ENCODE measurements around the gene MRPL46. TPM values are rescaled to one million over a fixed set of nuclear protein-coding genes. Genes with fewer than 3 reads are reported as not detected.

The MRPL46 gene
- total and polyA plus RNA-seq, 2 of the 4 experiments (the other 2 are of a cell fraction) = 14.2 to 24.2 TPM

- Histone ChIP-seq H3K9me1 (ENCODE audit: insufficient read depth, low read length) (0 out of 2 replicates have a peak, but pooled peaks cover 3% of the 10 kb centered on the region), H3K27me3 (ENCODE audit: control insufficient read depth, insufficient read depth, low read length) (peaks cover 8% of the 10 kb centered on the region), H3K4me1 (ENCODE audit: control insufficient read depth, insufficient read depth, low read length) (peaks cover 1% of the 10 kb centered on the region; the same call in 1 of the 2 replicates), H2AK5ac (ENCODE audit: low read depth, low read length) (no peak overlapping the region), H2BK15ac (ENCODE audit: low read depth, low read length) (no peak overlapping the region), H3K4me3 (ENCODE audit: insufficient read depth, low read depth, low read length) (no peak overlapping the region), H3K36me3 (ENCODE audit: control insufficient read depth, insufficient read depth, low read length) (no peaks in the 10 kb centered on the region), H3K27ac (ENCODE audit: insufficient read depth, low read length) (no peak overlapping the region), H3K4me2 (ENCODE audit: low read depth, low read length) (peak overlapping the region; percentile 89), H4K8ac (ENCODE audit: low read depth in 2 of 2, low read length in 2 of 2) (no peak overlapping the region), H3K23ac (ENCODE audit: low read depth, low read length) (no peak overlapping the region), H3K56ac (ENCODE audit: extremely low read depth, insufficient read depth, low read length) (no peak overlapping the region), H2BK120ac (ENCODE audit: low read depth, low read length) (no peak overlapping the region), H3K79me1 (ENCODE audit: low read depth in 1 of 2, low read length in 2 of 2) (no peaks in the 10 kb centered on the region), H2BK5ac (ENCODE audit: low read depth, low read length, poor library complexity, severe bottlenecking) (no peak overlapping the region), H3K9ac (ENCODE audit: low read depth, low read length) (no peak overlapping the region), H3K14ac (replicated peaks; ENCODE audit: low read depth, low read length) (no peak overlapping the region), H3K9me3 (ENCODE audit: control insufficient read depth, insufficient read depth, low read length) (no peaks in the 10 kb centered on the region), H2AFZ (replicated peaks; ENCODE audit: low read length, poor library complexity) (peak overlapping the region; percentile 65), H4K91ac (ENCODE audit: insufficient read depth, low read depth, low read length) (no peak overlapping the region), H2AK9ac (replicated peaks; ENCODE audit: low read depth, low read length, poor library complexity) (peak overlapping the region; percentile 38), H3K18ac (ENCODE audit: low read depth, low read length) (no peak overlapping the region), H2BK20ac (ENCODE audit: low read depth, low read length) (no peak overlapping the region), H4K5ac (ENCODE audit: low read depth, low read length) (no peak overlapping the region), H3K4ac (ENCODE audit: low read depth, low read length) (no peak overlapping the region), H4K20me1 (ENCODE audit: insufficient read depth, low read length) (no peaks in the 10 kb centered on the region)
- 0% methylated on average over 1 of the region's 12 CpGs; no CpG with 5 or more reads in 1 of the 2 experiments for WGBS, 2 experiments (ENCODE audit: extremely low coverage in 2 of 2, insufficient read length in 1 of 2)
- ChIA-PET CTCF (interaction anchor here (0.7 to 1.3 kb wide), 3 partner anchors 11 to 14 kb away, joined by 4 read pairs; no protein-coding TSS in a partner anchor), POLR2A (ENCODE audit: unreplicated experiment) (no interaction called here)
- no TSS peak for BruUV-seq (replicated peaks)
- intact Hi-C loops (cut with micrococcal nuclease) = loop anchor here (1.0 kb wide), 3 partner anchors 176 to 778 kb away; no protein-coding TSS in a partner anchor
- ATAC-seq (ENCODE audit: low read depth) (peak; percentile 71), DNase-seq (peak; percentile 66)
- dilution Hi-C loops (cut with HindIII; ENCODE audit: low sequenced_read_pairs, unreplicated experiment) = no loop called here
- in situ Hi-C loops (cut with MboI; ENCODE audit: low sequenced_read_pairs) = no loop called here
- TF ChIP-seq FOS (IDR thresholded peaks at IDR 0.05; ENCODE audit: low read depth, low read length) = no peak
- no peak for TF ChIP-seq CEBPB (IDR thresholded peaks at IDR 0.05; ENCODE audit: low read depth, low read length)
- no peak for TF ChIP-seq BHLHE40 (IDR thresholded peaks at IDR 0.05; ENCODE audit: low read depth, low read length)
- TF ChIP-seq, protein P1, sequence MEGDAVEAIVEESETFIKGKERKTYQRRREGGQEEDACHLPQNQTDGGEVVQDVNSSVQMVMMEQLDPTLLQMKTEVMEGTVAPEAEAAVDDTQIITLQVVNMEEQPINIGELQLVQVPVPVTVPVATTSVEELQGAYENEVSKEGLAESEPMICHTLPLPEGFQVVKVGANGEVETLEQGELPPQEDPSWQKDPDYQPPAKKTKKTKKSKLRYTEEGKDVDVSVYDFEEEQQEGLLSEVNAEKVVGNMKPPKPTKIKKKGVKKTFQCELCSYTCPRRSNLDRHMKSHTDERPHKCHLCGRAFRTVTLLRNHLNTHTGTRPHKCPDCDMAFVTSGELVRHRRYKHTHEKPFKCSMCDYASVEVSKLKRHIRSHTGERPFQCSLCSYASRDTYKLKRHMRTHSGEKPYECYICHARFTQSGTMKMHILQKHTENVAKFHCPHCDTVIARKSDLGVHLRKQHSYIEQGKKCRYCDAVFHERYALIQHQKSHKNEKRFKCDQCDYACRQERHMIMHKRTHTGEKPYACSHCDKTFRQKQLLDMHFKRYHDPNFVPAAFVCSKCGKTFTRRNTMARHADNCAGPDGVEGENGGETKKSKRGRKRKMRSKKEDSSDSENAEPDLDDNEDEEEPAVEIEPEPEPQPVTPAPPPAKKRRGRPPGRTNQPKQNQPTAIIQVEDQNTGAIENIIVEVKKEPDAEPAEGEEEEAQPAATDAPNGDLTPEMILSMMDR (conservative IDR thresholded peaks at IDR 0.05; ENCODE audit: low read depth, low read length) = peak; percentile 77
- TF ChIP-seq RAD21 (IDR thresholded peaks at IDR 0.05; ENCODE audit: low read length) = peak; percentile 84
- no peak for TF ChIP-seq RFX5 (IDR thresholded peaks at IDR 0.05; ENCODE audit: low read depth, low read length)
- TF ChIP-seq USF2 (IDR thresholded peaks at IDR 0.05; ENCODE audit: low read depth, low read length) = no peak
- TF ChIP-seq NFE2L2 (IDR thresholded peaks at IDR 0.05; ENCODE audit: low read depth, low read length) = no peak
- peak; percentile 77 for TF ChIP-seq SMC3 (IDR thresholded peaks at IDR 0.05; ENCODE audit: low read depth, low read length)
- no peak for TF ChIP-seq MAFK (IDR thresholded peaks at IDR 0.05; ENCODE audit: low read depth, low read length)
- no peak for TF ChIP-seq MXI1 (IDR thresholded peaks at IDR 0.05; ENCODE audit: borderline replicate concordance, low read depth, low read length)
- no peak for TF ChIP-seq CHD1 (IDR thresholded peaks at IDR 0.05; ENCODE audit: low read depth, low read length)
- no peak for TF ChIP-seq POLR2A (IDR thresholded peaks at IDR 0.05; ENCODE audit: low read depth, low read length)
- TF ChIP-seq MAZ (IDR thresholded peaks at IDR 0.05; ENCODE audit: borderline replicate concordance, low read depth, low read length) = no peak
- no peak for TF ChIP-seq RCOR1 (IDR thresholded peaks at IDR 0.05; ENCODE audit: insufficient replicate concordance, low read length)
These were observed 16.9 kb downstream of the MRPL46 start for GRCh38 chr15:88450125-88450798.
